SK-N-SH (cell line): ENCODE data around the gene TRABD2A. TPM values are rescaled to one million over a fixed set of nuclear protein-coding genes. Genes with fewer than 3 reads are reported as not detected.

Source experiments
- CTCF ChIA-PET: fragments of 300-600, 350-600 bp; formaldehyde crosslinking; extraction: SDS; loops from one replicate; lab custom pipeline; 2021; lab: Yijun Ruan, JAX
- POLR2A ChIA-PET: fragments of 350-600 bp; sonication (Branson Sonifier 250); formaldehyde crosslinking; extraction: SDS; loops from one replicate; lab custom pipeline; 2020; ENCODE audit warnings: antibody characterized with exemption, inconsistent platforms; lab: Yijun Ruan, JAX
- DNase-seq: peaks from one replicate; pipeline ENCODE4 v3.0.0; 2012
- H2AFZ ChIP-seq: fragments of 200-600 bp; sonication (generic); 2 replicates; pipeline ENCODE4 v1.8.1; 2016; ENCODE audit warnings: antibody characterized with exemption, mild to moderate bottlenecking, low read depth
- H3F3A ChIP-seq: fragments of 200-600 bp; sonication (generic); replicated peaks from 2 replicates; pipeline ENCODE3; 2016; ENCODE audit warnings: antibody characterized with exemption, mild to moderate bottlenecking; ENCODE audit not compliant: insufficient read depth
- H3K27ac ChIP-seq, 2 experiments: fragments of 200-500 bp in 1 of 2; fragments of 200-600 bp in 1 of 2; sonication (Bioruptor generic) in 1 of 2; sonication (generic), shearing (Covaris generic) in 1 of 2; 2 replicates each; pipeline versions ENCODE4 v1.5.1 to v1.6.1; 2014 to 2016; ENCODE audit warnings: low read depth in 2 of 2, inconsistent platforms in 1 of 2, low read length in 1 of 2, mild to moderate bottlenecking in 1 of 2, mixed read lengths in 1 of 2
- H3K27me3 ChIP-seq: fragments of 200-600 bp; sonication (generic), shearing (Covaris generic); 2 replicates; pipeline ENCODE4 v1.6.1; 2016; ENCODE audit warnings: mixed run types; ENCODE audit not compliant: insufficient read depth
- H3K36me3 ChIP-seq, 2 experiments: fragments of 200-500 bp in 1 of 2; fragments of 200-600 bp in 1 of 2; sonication (Bioruptor generic) in 1 of 2; sonication (generic) in 1 of 2; replicated peaks in 1 of 2; 2 replicates each; pipeline versions ENCODE3 to v1.5.1; 2014 to 2016; ENCODE audit warnings: low read length in 1 of 2, mild to moderate bottlenecking in 1 of 2; ENCODE audit not compliant: insufficient read depth in 2 of 2, control insufficient read depth in 1 of 2
- H3K4me1 ChIP-seq, 2 experiments: fragments of 200-500 bp in 1 of 2; fragments of 200-600 bp in 1 of 2; sonication (Bioruptor generic) in 1 of 2; sonication (generic), shearing (Covaris generic) in 1 of 2; 2 replicates each; pipeline versions ENCODE4 v1.5.1 to v1.6.1; 2014 to 2016; ENCODE audit warnings: low read depth in 1 of 2, low read length in 1 of 2, mixed run types in 1 of 2; ENCODE audit not compliant: insufficient read depth in 2 of 2, control insufficient read depth in 1 of 2
- H3K4me2 ChIP-seq: fragments of 200-600 bp; sonication (generic), shearing (Covaris generic); 2 replicates; pipeline ENCODE4 v1.6.1; 2017; ENCODE audit warnings: mixed run types
- H3K4me3 ChIP-seq, 2 experiments: fragments of 200-500 bp in 1 of 2; fragments of 200-600 bp in 1 of 2; sonication (Bioruptor generic) in 1 of 2; sonication (generic), shearing (Covaris generic) in 1 of 2; 2 replicates each; pipeline versions ENCODE4 v1.5.1 to v1.8.1; 2014 to 2016; ENCODE audit warnings: low read depth in 2 of 2, inconsistent platforms in 1 of 2, low read length in 1 of 2, mild to moderate bottlenecking in 1 of 2, mixed read lengths in 1 of 2, moderate library complexity in 1 of 2
- H3K79me2 ChIP-seq: fragments of 200-600 bp; sonication (generic); 2 replicates; pipeline ENCODE4 v1.8.1; 2017; ENCODE audit warnings: mild to moderate bottlenecking; ENCODE audit not compliant: insufficient read depth
- H3K9ac ChIP-seq: fragments of 200-600 bp; sonication (generic); 2 replicates; pipeline ENCODE4 v1.6.1; 2017; ENCODE audit warnings: mixed run types
- H3K9me2 ChIP-seq: fragments of 200-600 bp; sonication (generic); 2 replicates; pipeline ENCODE4 v1.6.1; 2017; ENCODE audit warnings: mixed run types
- H3K9me3 ChIP-seq: fragments of 200-600 bp; sonication (generic); 2 replicates; pipeline ENCODE4 v1.6.1; 2017; ENCODE audit warnings: mixed run types, mild to moderate bottlenecking, moderate library complexity
- H4K20me1 ChIP-seq: fragments of 200-600 bp; sonication (generic); 2 replicates; pipeline ENCODE4 v1.6.1; 2017; ENCODE audit warnings: mild to moderate bottlenecking, mixed run types; ENCODE audit not compliant: insufficient read depth
- CTCF ChIP-seq: fragments of 200-600 bp; sonication (generic); IDR thresholded peaks from 2 replicates; pipeline ENCODE4 v1.6.1; 2017; ENCODE audit warnings: antibody characterized with exemption, mild to moderate bottlenecking, moderate library complexity
- FOXM1 ChIP-seq: IDR thresholded peaks from 2 replicates; pipeline ENCODE4 v1.4.0; 2012; ENCODE audit warnings: low read depth, mild to moderate bottlenecking
- MEF2A ChIP-seq: IDR thresholded peaks from 2 replicates; pipeline ENCODE4 v1.4.0; 2012; ENCODE audit warnings: low read depth, borderline replicate concordance
- PBX3 ChIP-seq: IDR thresholded peaks from 2 replicates; pipeline ENCODE4; 2012
- REST ChIP-seq: IDR thresholded peaks from 2 replicates; pipeline ENCODE4 v1.6.1; 2012; ENCODE audit warnings: mild to moderate bottlenecking, low read depth, low read length, moderate library complexity
- RFX5 ChIP-seq: IDR thresholded peaks from 2 replicates; pipeline ENCODE4 v1.6.1; 2012; ENCODE audit warnings: mild to moderate bottlenecking, improper control_type of control experiment, low read length
- SIN3A ChIP-seq: IDR thresholded peaks from 2 replicates; pipeline ENCODE4 v1.6.1; 2012; ENCODE audit warnings: low read depth, mild to moderate bottlenecking, low read length, moderate library complexity, borderline replicate concordance
- TAF1 ChIP-seq: IDR thresholded peaks from 2 replicates; pipeline ENCODE4 v1.6.1; 2012; ENCODE audit warnings: low read depth, mild to moderate bottlenecking, low read length, moderate library complexity, borderline replicate concordance
- WGBS: methylation state at CpG from one replicate; pipeline ENCODE4 v1.1.6; 2017; ENCODE audit warnings: low lambda C conversion rate; 5-methylcytosine and 5-hydroxymethylcytosine counted together
- polyA plus RNA-seq, 3 experiments: library from polyadenylated mRNA; depleted of rRNA; stranded (reverse); fragments of >200 nt; gene quantifications; 2 replicates each; pipeline ENCODE4 v1.2.3, GENCODE V29; 2012
- TF ChIP-seq, protein P1 (sequence below): IDR thresholded peaks from 2 replicates; pipeline ENCODE4 v1.4.0; 2012; ENCODE audit warnings: low read depth, borderline replicate concordance

TRABD2A gene
- polyA plus RNA-seq, 1 of the 3 experiments (the other 2 are of a cell fraction) = 3.0 TPM

GRCh38 chr2:84793641-84794040, 87.2 kb downstream of the TRABD2A start:
- H3K4me3 ChIP-seq = no peak overlapping the region
- DNase-seq = no peak
- CTCF ChIA-PET = no interaction called here
- 51% methylated on average over 4 of the region's 4 CpGs for WGBS
- H3K36me3 ChIP-seq = no peaks in the 10 kb centered on the region
- no peaks in the 10 kb centered on the region for H3K9me2 ChIP-seq
- H3K4me2 ChIP-seq = no peak overlapping the region
- H4K20me1 ChIP-seq = no peaks in the 10 kb centered on the region
- no peak overlapping the region for H3K27ac ChIP-seq
- TF ChIP-seq REST (no peak), FOXM1 (no peak), SIN3A (no peak), TAF1 (no peak), MEF2A (no peak), CTCF (no peak), PBX3 (no peak), RFX5 (no peak)
- TF ChIP-seq, protein P1, sequence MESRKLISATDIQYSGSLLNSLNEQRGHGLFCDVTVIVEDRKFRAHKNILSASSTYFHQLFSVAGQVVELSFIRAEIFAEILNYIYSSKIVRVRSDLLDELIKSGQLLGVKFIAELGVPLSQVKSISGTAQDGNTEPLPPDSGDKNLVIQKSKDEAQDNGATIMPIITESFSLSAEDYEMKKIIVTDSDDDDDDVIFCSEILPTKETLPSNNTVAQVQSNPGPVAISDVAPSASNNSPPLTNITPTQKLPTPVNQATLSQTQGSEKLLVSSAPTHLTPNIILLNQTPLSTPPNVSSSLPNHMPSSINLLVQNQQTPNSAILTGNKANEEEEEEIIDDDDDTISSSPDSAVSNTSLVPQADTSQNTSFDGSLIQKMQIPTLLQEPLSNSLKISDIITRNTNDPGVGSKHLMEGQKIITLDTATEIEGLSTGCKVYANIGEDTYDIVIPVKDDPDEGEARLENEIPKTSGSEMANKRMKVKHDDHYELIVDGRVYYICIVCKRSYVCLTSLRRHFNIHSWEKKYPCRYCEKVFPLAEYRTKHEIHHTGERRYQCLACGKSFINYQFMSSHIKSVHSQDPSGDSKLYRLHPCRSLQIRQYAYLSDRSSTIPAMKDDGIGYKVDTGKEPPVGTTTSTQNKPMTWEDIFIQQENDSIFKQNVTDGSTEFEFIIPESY = no peak
- H3F3A ChIP-seq = no peaks in the 10 kb centered on the region
- no peaks in the 10 kb centered on the region for H3K9me3 ChIP-seq
- no peaks in the 10 kb centered on the region; the same call in 1 of the 2 replicates for H3K27me3 ChIP-seq
- H3K9ac ChIP-seq = no peak overlapping the region
- POLR2A ChIA-PET = no interaction called here
- H3K79me2 ChIP-seq = no peaks in the 10 kb centered on the region
- H3K4me1 ChIP-seq = no peaks in the 10 kb centered on the region
- H2AFZ ChIP-seq = no peak overlapping the region
